Karpas-422 (cell line): ENCODE results near the gene DOCK2. TPM values are rescaled to one million over a fixed set of nuclear protein-coding genes. Genes with fewer than 3 reads are reported as not detected.

Source experiments
- DNase-seq: peaks from one replicate; pipeline ENCODE4 v3.0.0-alpha.2; 2015
- H2AFZ ChIP-seq: fragments of 200-600 bp; sonication (generic); 2 replicates; pipeline ENCODE4 v1.6.1; 2014; ENCODE audit warnings: antibody characterized with exemption, low read length, mixed read lengths
- H3K27ac ChIP-seq: fragments of 200-600 bp; sonication (generic); 2 replicates; pipeline ENCODE4 v1.5.1; 2014; ENCODE audit warnings: mild to moderate bottlenecking, low read length, moderate library complexity
- H3K27me3 ChIP-seq: fragments of 200-600 bp; sonication (generic); 2 replicates; pipeline ENCODE4 v1.6.1; 2014; ENCODE audit warnings: low read length, mixed read lengths
- H3K36me3 ChIP-seq: fragments of 200-600 bp; sonication (generic); 2 replicates; pipeline ENCODE4 v1.6.1; 2014; ENCODE audit warnings: low read length, mixed read lengths; ENCODE audit not compliant: insufficient read depth
- H3K4me1 ChIP-seq: fragments of 200-600 bp; sonication (generic); 2 replicates; pipeline ENCODE4 v1.6.1; 2014; ENCODE audit warnings: mild to moderate bottlenecking, low read length, mixed read lengths
- H3K4me2 ChIP-seq: fragments of 200-600 bp; sonication (generic); 2 replicates; pipeline ENCODE4 v1.6.1; 2014; ENCODE audit warnings: low read length, low read depth, mild to moderate bottlenecking; ENCODE audit not compliant: poor library complexity, severe bottlenecking
- H3K4me3 ChIP-seq: fragments of 200-600 bp; sonication (generic); 2 replicates; pipeline ENCODE4 v1.5.1; 2014; ENCODE audit warnings: mild to moderate bottlenecking, antibody characterized with exemption, low read length, mixed read lengths
- H3K79me2 ChIP-seq: fragments of 200-600 bp; sonication (generic); 2 replicates; pipeline ENCODE4 v1.6.1; 2014; ENCODE audit warnings: mild to moderate bottlenecking, low read length, mixed read lengths
- H3K9ac ChIP-seq: fragments of 200-600 bp; sonication (generic); 2 replicates; pipeline ENCODE4 v1.6.0; 2014; ENCODE audit warnings: low read length
- H3K9me2 ChIP-seq: fragments of 200-600 bp; sonication (generic), shearing (Covaris generic); replicated peaks from 2 replicates; pipeline ENCODE4 v1.6.0; 2014; ENCODE audit warnings: mild to moderate bottlenecking, low read length, moderate library complexity; ENCODE audit not compliant: insufficient read depth
- H3K9me3 ChIP-seq: fragments of 300-700, 200-600 bp; sonication (generic); 2 replicates; pipeline ENCODE4 v1.6.1; 2014; ENCODE audit warnings: low read length, mixed read lengths
- H4K20me1 ChIP-seq: fragments of 200-600 bp; sonication (generic); 2 replicates; pipeline ENCODE4 v1.6.1; 2014; ENCODE audit warnings: mild to moderate bottlenecking, antibody characterized with exemption, low read length, low read depth; ENCODE audit not compliant: insufficient read depth
- total RNA-seq: library from RNA; depleted of rRNA; stranded (reverse); fragments of >200 nt; shearing (Covaris generic); gene quantifications from 2 replicates; pipeline ENCODE4 v1.2.3, GENCODE V29; 2014; ENCODE audit warnings: low replicate concordance

DOCK2 gene
- total RNA-seq, 1 experiment from 2014 or later, result 255 TPM

- Histone ChIP-seq H3K36me3 (peaks cover 5% of the 10 kb centered on the region; the same call in 1 of the 2 replicates), H3K9me3 (no peaks in the 10 kb centered on the region), H3K27me3 (no peaks in the 10 kb centered on the region), H3K79me2 (peaks cover 47% of the 10 kb centered on the region), H3K4me3 (no peak overlapping the region), H3K4me1 (peaks cover 13% of the 10 kb centered on the region), H3K9ac (no peak overlapping the region), H2AFZ (no peak overlapping the region), H3K27ac (no peak overlapping the region), H3K9me2 (0 out of 2 replicates have a peak, but pooled peaks cover 4% of the 10 kb centered on the region), H4K20me1 (no peaks in the 10 kb centered on the region), H3K4me2 (no peak overlapping the region)
- DNase-seq, result no peak
These were observed 148.9 kb downstream of the DOCK2 start for GRCh38 chr5:169785771-169786618.

GRCh38 chr5:169788168-169788567 is 151.1 kb downstream of the DOCK2 start:
- Histone ChIP-seq H3K4me3 (no peak overlapping the region), H3K4me2 (no peak overlapping the region), H4K20me1 (no peaks in the 10 kb centered on the region), H3K36me3 (peaks cover 5% of the 10 kb centered on the region; the same call in 1 of the 2 replicates), H3K27ac (no peak overlapping the region), H3K79me2 (peaks cover 44% of the 10 kb centered on the region), H2AFZ (no peak overlapping the region), H3K9ac (no peak overlapping the region), H3K9me3 (no peaks in the 10 kb centered on the region), H3K27me3 (no peaks in the 10 kb centered on the region), H3K4me1 (peaks cover 13% of the 10 kb centered on the region), H3K9me2 (0 out of 2 replicates have a peak, but pooled peaks cover 4% of the 10 kb centered on the region)
- DNase-seq, result no peak

GRCh38 chr5:169789417-169789940 is 152.4 kb downstream of the DOCK2 start:
- H4K20me1 ChIP-seq, result no peaks in the 10 kb centered on the region
- no peaks in the 10 kb centered on the region for H3K27me3 ChIP-seq
- H3K4me1 ChIP-seq, result peaks cover 13% of the 10 kb centered on the region
- H3K27ac ChIP-seq, result peak overlapping the region; percentile 46
- 0 out of 2 replicates have a peak, but pooled peaks cover 4% of the 10 kb centered on the region for H3K9me2 ChIP-seq
- H3K36me3 ChIP-seq, result no peaks in the 10 kb centered on the region; the same call in 1 of the 2 replicates
- no peaks in the 10 kb centered on the region for H3K9me3 ChIP-seq
- H3K4me2 ChIP-seq, result no peak overlapping the region
- H3K4me3 ChIP-seq, result no peak overlapping the region
- no peak for DNase-seq
- H3K9ac ChIP-seq, result no peak overlapping the region
- no peak overlapping the region for H2AFZ ChIP-seq
- H3K79me2 ChIP-seq, result peaks cover 42% of the 10 kb centered on the region

GRCh38 chr5:169791251-169791650 is 154.2 kb downstream of the DOCK2 start:
- no peak overlapping the region for H3K9ac ChIP-seq
- no peak overlapping the region for H3K4me2 ChIP-seq
- no peak overlapping the region for H2AFZ ChIP-seq
- no peaks in the 10 kb centered on the region for H4K20me1 ChIP-seq
- H3K79me2 ChIP-seq, result peaks cover 38% of the 10 kb centered on the region
- peaks cover 13% of the 10 kb centered on the region for H3K4me1 ChIP-seq
- no peaks in the 10 kb centered on the region for H3K36me3 ChIP-seq
- no peak for DNase-seq
- H3K27me3 ChIP-seq, result no peaks in the 10 kb centered on the region
- no peak overlapping the region for H3K4me3 ChIP-seq
- H3K27ac ChIP-seq, result no peak overlapping the region
- H3K9me3 ChIP-seq, result no peaks in the 10 kb centered on the region
- 0 out of 2 replicates have a peak, but pooled peaks cover 4% of the 10 kb centered on the region for H3K9me2 ChIP-seq

GRCh38 chr5:169795338-169795737 is 158.3 kb downstream of the DOCK2 start:
- Histone ChIP-seq H3K27me3 (no peaks in the 10 kb centered on the region), H3K9me3 (no peaks in the 10 kb centered on the region), H3K4me3 (no peak overlapping the region), H3K9ac (no peak overlapping the region), H3K9me2 (no peaks in the 10 kb centered on the region), H3K36me3 (peaks cover 5% of the 10 kb centered on the region; the same call in 1 of the 2 replicates), H3K4me2 (no peak overlapping the region), H2AFZ (no peak overlapping the region), H3K27ac (no peak overlapping the region), H3K4me1 (peaks cover 15% of the 10 kb centered on the region), H4K20me1 (no peaks in the 10 kb centered on the region), H3K79me2 (peaks cover 31% of the 10 kb centered on the region)
- DNase-seq, result no peak

- H2AFZ ChIP-seq, result no peak overlapping the region
- peaks cover 5% of the 10 kb centered on the region; the same call in 1 of the 2 replicates for H3K36me3 ChIP-seq
- no peaks in the 10 kb centered on the region for H3K9me2 ChIP-seq
- H3K4me3 ChIP-seq, result no peak overlapping the region
- peaks cover 23% of the 10 kb centered on the region for H3K79me2 ChIP-seq
- H4K20me1 ChIP-seq, result no peaks in the 10 kb centered on the region
- H3K9me3 ChIP-seq, result no peaks in the 10 kb centered on the region
- DNase-seq, result no peak
- no peak overlapping the region for H3K9ac ChIP-seq
- no peak overlapping the region for H3K4me2 ChIP-seq
- no peaks in the 10 kb centered on the region for H3K27me3 ChIP-seq
- H3K4me1 ChIP-seq, result peaks cover 15% of the 10 kb centered on the region
- no peak overlapping the region for H3K27ac ChIP-seq
These were observed 159.7 kb downstream of the DOCK2 start for GRCh38 chr5:169796731-169797130.

- Histone ChIP-seq H3K27ac (no peak overlapping the region), H2AFZ (no peak overlapping the region), H3K4me3 (no peak overlapping the region), H3K27me3 (no peaks in the 10 kb centered on the region), H3K9me2 (no peaks in the 10 kb centered on the region), H3K9me3 (no peaks in the 10 kb centered on the region), H3K36me3 (peaks cover 5% of the 10 kb centered on the region; the same call in 1 of the 2 replicates), H3K9ac (no peak overlapping the region), H3K4me2 (no peak overlapping the region), H3K4me1 (peaks cover 15% of the 10 kb centered on the region), H4K20me1 (no peaks in the 10 kb centered on the region), H3K79me2 (peaks cover 28% of the 10 kb centered on the region)
- DNase-seq, result no peak
These were observed 160.5 kb downstream of the DOCK2 start for GRCh38 chr5:169797577-169797976.

- no peaks in the 10 kb centered on the region for H3K9me2 ChIP-seq
These were observed 161.4 kb downstream of the DOCK2 start for GRCh38 chr5:169798438-169798837.

More at GRCh38 chr5:169798438-169798837, 161.4 kb downstream of the DOCK2 start:
- no peak overlapping the region for H3K4me3 ChIP-seq
- peak overlapping the region; percentile 35 for H3K27ac ChIP-seq
- peaks cover 11% of the 10 kb centered on the region; the same call in 1 of the 2 replicates for H3K36me3 ChIP-seq
- no peaks in the 10 kb centered on the region for H3K9me3 ChIP-seq
- no peak overlapping the region for H3K4me2 ChIP-seq
- peaks cover 15% of the 10 kb centered on the region for H3K4me1 ChIP-seq
- H3K9ac ChIP-seq, result no peak overlapping the region
- peaks cover 30% of the 10 kb centered on the region for H3K79me2 ChIP-seq
- no peaks in the 10 kb centered on the region for H4K20me1 ChIP-seq
- no peak for DNase-seq
- H3K27me3 ChIP-seq, result no peaks in the 10 kb centered on the region
- H2AFZ ChIP-seq, result no peak overlapping the region
